Ishikawa (cell line): ENCODE measurements around the gene FA2H.

Experiments used
- CEBPB ChIP-seq: IDR thresholded peaks from 2 replicates; pipeline ENCODE4 v1.6.1; 2012
- CREB1 ChIP-seq: IDR thresholded peaks from 2 replicates; pipeline ENCODE4 v1.6.1; 2012; ENCODE audit warnings: low read depth
- EGR1 ChIP-seq: IDR thresholded peaks from 2 replicates; pipeline ENCODE4 v1.6.1; 2012
- EP300 ChIP-seq: IDR thresholded peaks from 2 replicates; pipeline ENCODE4 v1.6.1; 2012; ENCODE audit warnings: borderline replicate concordance
- FOXM1 ChIP-seq: IDR thresholded peaks from 2 replicates; pipeline ENCODE4 v1.6.1; 2012; ENCODE audit warnings: low read depth, borderline replicate concordance
- MAX ChIP-seq: IDR thresholded peaks from 2 replicates; pipeline ENCODE4 v1.6.1; 2012
- NFIC ChIP-seq: IDR thresholded peaks from 2 replicates; pipeline ENCODE4 v1.6.1; 2012
- RAD21 ChIP-seq: IDR thresholded peaks from 2 replicates; pipeline ENCODE4 v1.6.1; 2012; ENCODE audit warnings: low read depth
- REST ChIP-seq: IDR thresholded peaks from 2 replicates; pipeline ENCODE4 v1.6.1; 2012; ENCODE audit warnings: low read depth, mild to moderate bottlenecking
- TAF1 ChIP-seq: IDR thresholded peaks from 2 replicates; pipeline ENCODE4 v1.6.1; 2012; ENCODE audit warnings: low read depth, mild to moderate bottlenecking
- TCF12 ChIP-seq: IDR thresholded peaks from 2 replicates; pipeline ENCODE4 v1.6.1; 2012; ENCODE audit warnings: low read depth
- TEAD4 ChIP-seq: IDR thresholded peaks from 2 replicates; pipeline ENCODE4 v1.6.1; 2012
- USF1 ChIP-seq: IDR thresholded peaks from 2 replicates; pipeline ENCODE4 v1.6.1; 2012
- YY1 ChIP-seq: IDR thresholded peaks from 2 replicates; pipeline ENCODE4 v1.6.1; 2012; ENCODE audit warnings: low read depth
- ZBTB7A ChIP-seq: IDR thresholded peaks from 2 replicates; pipeline ENCODE4 v1.6.1; 2012; ENCODE audit warnings: low read depth

FA2H gene

GRCh38 chr16:74743668-74744299 is 30.8 kb downstream of the FA2H start:
- TF ChIP-seq YY1: 0 out of 2 replicates have a peak, but pooled peaks have one; percentile 18
- TF ChIP-seq TCF12: no peak
- no peak for TF ChIP-seq USF1
- peak; percentile 75; the same call in 1 of the 2 replicates for TF ChIP-seq MAX
- TF ChIP-seq TAF1: no peak
- TF ChIP-seq TEAD4: no peak; the same call in 1 of the 2 replicates
- TF ChIP-seq CEBPB: no peak

GRCh38 chr16:74743045-74743667 is 31.5 kb downstream of the FA2H start:
- TF ChIP-seq REST (no peak), TEAD4 (no peak), USF1 (no peak), YY1 (no peak), MAX (no peak), RAD21 (no peak)

DNA sequence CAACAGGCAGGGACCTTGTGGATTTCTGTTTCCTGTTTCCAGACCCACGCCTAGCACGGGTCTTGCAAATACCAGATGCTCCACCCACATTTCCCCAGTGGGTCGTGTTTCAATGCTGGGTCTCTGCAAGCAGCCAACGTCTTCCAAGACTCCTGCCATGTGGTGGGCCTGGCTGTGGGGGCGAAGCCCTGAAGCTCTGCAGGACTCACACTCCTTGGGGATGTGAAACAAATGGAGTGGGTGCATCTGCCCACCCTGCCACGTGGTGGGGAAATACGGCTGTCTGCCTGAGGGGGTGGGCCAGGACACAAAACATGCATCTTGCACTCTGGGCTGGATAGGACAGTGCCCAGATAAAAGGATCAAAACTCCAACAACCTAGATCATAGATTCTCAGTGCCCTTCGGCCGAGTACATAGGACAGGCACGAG is 32.6 kb downstream of the FA2H start:
- TF ChIP-seq MAX: 0 out of 2 replicates have a peak, but pooled peaks have one; percentile 24
- TF ChIP-seq ZBTB7A: no peak
- TF ChIP-seq USF1: no peak
- TF ChIP-seq YY1: no peak
- no peak for TF ChIP-seq CREB1
- TF ChIP-seq TEAD4: no peak

DNA sequence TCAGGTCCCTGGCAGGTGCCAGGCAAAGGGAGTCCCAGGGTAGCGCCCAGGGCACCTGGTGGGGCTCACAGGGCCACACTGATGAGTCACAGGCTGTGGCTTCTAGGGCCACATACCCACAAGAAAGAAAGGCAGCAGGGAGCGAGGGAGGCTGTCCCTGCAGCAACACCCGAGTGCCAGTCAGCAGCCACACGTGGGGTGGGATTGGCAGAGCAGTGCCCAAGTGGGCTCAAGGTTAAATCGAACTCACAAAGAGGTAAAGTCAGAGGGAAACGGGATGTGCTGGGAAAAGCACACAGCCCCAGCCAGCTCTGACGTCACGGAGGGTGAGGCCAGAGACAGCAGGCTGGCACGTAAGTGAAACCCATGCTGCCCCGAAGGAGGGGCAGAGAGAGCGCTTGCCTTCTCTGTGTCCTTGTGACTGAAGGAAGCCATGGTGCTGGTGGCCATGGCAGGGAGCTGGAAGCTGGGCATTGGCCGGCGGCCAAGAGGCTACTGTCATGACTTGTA is 33.8 kb downstream of the FA2H start:
- no peak for TF ChIP-seq TEAD4

DNA sequence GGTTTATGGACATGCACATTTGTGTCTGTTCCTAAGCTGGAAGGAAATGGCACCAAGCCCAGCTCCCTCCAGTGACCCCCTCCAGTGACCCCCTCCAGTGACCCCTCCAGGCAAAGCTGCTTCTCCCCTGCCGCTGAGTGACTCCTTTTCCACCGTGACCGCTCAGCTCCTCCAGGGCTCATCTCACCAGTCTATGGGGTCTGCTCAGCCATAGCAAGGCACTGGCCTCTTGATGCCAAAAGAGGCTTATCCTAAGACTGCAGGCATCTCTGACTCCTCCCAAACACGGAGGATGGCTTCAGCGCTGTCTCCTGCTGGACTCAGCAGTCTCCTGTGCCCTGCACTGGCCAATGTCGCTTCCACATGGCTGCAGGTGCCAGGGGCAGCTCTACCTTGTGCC is 35.3 kb downstream of the FA2H start:
- no peak for TF ChIP-seq YY1
- no peak for TF ChIP-seq MAX
- no peak for TF ChIP-seq TCF12
- TF ChIP-seq RAD21: no peak
- TF ChIP-seq FOXM1: no peak
- no peak for TF ChIP-seq TEAD4
- TF ChIP-seq NFIC: no peak
- no peak for TF ChIP-seq USF1
- TF ChIP-seq EGR1: no peak
- TF ChIP-seq CEBPB: no peak
- no peak for TF ChIP-seq ZBTB7A
- no peak for TF ChIP-seq CREB1
- no peak for TF ChIP-seq EP300
- no peak for TF ChIP-seq TAF1
- no peak for TF ChIP-seq REST
